Globus pallidus (tissue), 1 donor: ENCODE data around the gene MYOCOS.
"Not testable (repeated sequence)": the region's sequence is repeated elsewhere in the genome, so short reads cannot be mapped to it uniquely, and the experiment has no call there.

Experiments used
- DNase-seq: peaks from one replicate; pipeline ENCODE4 v3.0.0-alpha.2; 2015; ENCODE audit warnings: low spot score

MYOCOS gene

DNA sequence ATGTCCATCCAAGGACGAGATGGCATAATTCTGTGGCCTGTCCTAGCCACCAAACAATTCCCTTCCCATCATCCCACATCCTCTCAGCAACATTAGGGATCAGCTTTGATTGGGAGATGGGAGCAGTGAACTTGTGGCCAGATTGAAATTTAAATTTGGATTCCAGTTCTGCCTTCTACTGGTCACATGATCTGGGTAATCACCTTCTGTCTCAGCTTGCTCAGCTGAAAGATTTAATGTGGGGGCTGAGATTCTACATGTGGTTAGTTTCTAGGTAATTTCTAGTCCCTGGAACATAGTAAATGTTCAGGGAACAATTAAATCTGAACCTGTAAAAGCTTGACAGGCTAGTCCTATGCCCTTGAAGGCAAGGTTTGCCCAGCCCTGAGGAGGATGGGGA lies 3.2 kb downstream of the MYOCOS start:
- DNase-seq: no peak

DNA sequence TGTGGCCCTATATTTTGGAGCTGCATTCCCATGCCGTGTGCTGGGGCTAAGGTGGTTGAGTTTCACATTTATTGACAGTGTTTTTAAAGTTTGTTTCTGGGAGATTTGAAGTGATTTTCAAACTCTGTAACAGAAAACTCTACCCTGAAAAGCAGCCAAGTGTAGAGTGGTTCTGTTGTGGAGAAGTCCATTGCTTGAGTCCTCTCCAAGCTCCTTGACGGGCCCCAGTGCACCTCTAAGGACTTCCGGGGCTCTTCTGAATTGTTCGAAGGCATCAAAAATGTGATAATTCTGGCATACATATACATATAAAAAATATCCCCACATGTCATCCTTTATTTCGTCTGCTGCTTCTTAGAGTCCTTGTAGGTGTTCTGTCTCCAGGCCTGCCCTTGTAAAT lies 5.0 kb downstream of the MYOCOS start:
- no peak for DNase-seq

DNA sequence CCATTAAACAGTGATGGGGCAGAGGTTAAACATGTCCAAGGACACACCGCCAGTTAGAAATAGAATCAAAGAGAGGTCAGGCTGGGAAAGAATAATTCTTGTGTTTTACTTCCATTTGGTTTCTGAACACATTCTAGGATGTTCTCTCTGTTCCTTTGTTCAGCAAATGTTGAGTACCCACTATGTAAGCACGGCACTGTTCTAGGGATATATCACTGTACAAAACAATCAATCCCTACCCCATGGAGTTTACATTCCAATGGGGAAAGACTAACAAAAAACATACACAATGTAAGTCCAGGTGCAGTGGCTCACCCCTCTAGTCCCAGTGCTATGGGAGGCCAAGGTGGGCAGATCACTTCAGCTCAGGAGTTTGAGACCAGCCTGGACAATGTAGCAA lies 6.2 kb downstream of the MYOCOS start:
- DNase-seq: no peak

DNA sequence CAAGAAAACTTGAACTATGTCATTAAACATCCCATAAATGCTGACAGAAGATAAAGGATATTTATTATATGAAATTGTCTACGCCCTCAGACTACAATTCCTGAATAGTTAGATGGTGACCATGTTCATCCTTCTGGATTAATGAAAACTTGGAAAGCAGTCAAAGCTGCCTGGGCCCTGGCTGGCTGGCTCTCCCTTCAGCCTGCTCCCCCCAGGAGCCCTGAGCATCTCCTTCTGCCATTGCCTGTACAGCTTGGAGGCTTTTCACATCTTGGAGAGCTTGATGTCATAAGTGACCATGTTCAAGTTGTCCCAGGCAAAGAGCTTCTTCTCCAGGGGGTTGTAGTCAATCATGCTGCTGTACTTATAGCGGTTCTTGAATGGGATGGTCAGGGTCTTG lies 13.6 kb downstream of the MYOCOS start:
- no peak for DNase-seq

DNA sequence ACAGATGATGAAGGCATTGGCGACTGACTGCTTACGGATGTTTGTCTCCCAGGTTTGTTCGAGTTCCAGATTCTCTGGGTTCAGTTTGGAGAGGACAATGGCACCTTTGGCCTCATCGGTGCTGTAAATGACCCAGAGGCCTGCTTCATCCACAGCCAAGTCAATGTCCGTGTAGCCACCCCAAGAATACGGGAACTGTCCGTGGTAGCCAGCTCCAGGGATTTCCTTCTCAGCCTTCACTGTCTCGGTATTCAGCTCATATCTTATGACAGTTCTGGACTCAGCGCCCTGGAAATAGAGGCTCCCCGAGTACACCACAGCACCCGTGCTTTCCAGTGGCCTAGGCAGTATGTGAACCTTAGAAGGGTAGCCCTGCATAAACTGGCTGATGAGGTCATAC lies 14.1 kb downstream of the MYOCOS start:
- DNase-seq: no peak

DNA sequence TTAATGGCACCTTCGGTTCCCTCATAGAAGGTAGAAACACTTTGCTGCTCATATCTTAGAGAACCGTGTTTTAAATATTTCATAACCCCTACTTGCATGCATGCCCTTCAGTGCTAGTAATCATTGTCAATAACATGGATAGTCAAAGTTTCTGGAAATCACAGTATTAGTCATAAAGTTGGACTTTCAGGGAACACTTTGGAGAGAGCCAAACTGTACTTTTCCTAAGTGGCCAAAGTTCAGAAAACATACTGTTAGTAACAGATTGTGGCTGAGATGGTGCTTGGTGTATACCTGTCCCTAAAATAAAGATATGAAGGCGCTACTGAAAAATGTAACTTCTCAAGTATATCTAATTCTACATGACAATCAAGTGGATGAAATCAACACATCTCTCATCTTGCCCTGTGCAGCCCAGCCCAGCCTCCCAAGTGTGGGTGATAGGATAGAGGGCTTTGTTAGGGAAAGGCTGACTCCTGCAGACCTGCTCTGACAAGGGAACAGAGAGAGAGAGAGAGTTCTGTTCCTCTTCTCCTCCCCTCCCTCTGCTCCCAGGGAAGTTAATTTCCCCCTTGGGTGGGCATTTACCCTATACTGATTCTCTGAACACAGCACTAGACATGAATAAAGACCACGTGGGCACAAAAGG lies 16.0 kb downstream of the MYOCOS start:
- DNase-seq: no peak

DNA sequence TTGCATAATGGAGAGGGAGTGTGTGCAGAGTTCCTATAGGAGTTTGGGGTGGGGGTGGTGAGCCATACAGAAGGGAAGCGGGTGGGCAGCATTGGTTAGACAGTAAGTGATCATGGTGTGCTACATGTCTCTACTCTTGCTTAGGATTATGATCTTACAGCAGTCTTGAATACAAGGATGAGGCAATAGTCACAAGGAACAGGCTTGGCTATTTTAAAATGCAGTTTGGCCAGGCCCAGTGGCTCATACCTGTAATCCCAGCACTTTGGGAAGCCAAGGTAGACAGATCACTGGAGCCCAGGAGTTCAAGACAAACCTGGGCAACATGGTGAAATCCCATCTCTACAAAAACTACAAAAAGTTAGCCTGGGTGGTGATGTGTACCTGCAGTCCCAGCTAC lies 18.2 kb downstream of the MYOCOS start:
- DNase-seq: no peak

DNA sequence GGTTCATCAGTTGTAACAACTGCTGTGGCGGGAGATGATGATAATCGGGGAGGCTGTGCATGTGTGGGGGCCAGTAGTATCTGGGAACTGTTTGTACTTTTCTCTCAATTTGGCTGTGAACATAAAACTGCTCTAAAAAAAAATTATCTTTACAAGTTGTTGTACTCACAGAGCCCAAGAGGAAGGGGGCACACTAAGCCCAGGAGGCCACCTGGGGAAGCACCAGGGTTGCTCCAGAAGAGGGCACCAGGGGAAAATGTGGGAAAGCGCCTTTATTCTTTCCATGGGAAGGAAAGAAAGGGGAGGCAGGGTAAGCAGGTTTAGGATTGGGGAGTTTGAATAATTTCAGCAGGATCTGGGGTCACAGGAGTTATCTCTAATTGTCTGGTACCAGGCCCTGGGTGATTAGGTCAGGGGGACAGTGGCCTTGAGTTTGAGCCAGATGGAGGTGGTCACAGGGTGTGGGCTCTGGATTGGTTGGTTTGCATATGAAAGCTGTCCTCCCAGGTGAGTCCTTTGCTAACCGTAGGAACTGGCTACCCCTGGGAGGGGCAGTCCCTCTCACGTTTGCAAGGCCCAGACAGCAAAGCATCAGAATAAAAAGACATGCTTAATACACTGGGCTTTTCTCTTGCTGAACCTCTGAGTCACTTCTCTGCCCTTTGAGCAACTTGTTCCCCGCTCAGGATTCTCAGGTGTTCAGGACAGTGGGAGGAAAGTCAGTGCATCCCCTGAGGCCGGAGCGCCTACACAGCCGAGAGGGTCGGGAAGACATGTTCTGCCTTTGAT lies 19.2 kb downstream of the MYOCOS start:
- DNase-seq: no peak

DNA sequence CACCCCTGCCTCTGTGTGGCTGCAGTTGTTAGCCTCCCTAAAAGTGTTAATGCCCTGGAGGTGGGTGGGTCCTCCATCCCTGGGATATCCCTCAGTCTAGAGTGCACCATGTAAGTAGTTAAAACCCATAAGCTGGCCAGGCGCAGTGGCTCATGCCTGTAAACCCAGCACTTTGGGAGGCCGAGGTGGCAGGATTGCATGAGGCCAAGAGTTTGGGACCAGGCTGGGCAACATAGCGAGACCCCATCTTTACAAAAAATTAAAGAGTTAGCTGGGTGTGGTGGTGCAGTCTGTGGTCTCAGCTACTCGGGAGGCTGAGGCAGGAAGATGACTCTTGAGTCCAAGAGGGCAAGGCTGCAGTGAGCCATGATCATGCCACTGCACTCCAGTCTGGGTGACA lies 20.2 kb downstream of the MYOCOS start:
- no peak for DNase-seq

DNA sequence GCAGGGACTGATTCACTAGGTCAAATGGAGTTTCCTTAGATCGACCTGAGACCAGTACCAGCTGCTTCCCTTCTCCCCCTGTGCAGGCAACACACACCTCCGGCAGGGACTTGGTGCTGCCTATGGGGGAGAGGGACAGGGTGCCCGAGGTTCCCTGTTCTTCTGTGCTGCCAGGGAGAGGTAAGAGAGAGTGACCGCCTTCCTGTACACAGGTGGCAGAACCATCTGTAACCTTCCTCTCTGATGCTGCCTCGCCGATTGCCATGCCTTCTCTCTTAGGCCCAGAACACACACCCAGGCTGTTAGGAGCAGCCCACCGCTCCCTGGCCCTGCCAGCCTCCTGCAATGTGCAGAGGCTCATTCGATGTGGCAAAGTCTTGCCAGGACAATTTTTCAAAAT lies 21.1 kb downstream of the MYOCOS start:
- no peak for DNase-seq

DNA sequence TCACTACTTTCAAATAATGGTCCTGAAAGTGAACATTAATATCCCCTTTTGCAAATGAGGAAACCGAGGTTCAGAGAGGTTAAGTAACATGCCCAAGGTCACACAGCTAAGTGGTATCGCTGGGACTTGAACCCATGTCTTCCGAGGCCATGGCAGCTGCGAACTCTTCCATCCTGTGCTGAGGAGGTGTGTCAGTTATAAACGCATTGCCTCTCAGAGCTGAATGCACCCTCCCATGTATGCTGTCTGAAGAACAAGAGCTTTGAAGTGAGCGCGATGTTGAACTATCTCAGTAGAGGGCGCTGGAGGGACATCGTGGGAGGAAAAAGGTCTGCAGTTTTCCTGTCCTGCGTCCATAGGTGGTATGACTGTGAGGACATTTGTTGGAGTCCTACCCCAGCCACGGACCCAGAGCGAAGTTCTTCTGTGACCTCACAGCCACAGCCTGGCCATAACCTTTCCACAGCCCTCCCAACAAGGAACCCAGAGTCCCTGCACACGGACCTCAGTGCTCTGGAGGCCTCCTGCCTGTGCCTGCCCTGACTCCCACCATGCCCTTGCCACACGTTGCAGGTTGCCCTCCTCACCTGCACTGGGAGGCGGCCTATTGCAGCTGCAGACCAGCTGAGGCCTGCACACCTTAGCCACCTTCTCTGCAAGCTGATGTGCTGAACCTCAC lies 22.9 kb downstream of the MYOCOS start:
- peak; percentile 70 for DNase-seq

DNA sequence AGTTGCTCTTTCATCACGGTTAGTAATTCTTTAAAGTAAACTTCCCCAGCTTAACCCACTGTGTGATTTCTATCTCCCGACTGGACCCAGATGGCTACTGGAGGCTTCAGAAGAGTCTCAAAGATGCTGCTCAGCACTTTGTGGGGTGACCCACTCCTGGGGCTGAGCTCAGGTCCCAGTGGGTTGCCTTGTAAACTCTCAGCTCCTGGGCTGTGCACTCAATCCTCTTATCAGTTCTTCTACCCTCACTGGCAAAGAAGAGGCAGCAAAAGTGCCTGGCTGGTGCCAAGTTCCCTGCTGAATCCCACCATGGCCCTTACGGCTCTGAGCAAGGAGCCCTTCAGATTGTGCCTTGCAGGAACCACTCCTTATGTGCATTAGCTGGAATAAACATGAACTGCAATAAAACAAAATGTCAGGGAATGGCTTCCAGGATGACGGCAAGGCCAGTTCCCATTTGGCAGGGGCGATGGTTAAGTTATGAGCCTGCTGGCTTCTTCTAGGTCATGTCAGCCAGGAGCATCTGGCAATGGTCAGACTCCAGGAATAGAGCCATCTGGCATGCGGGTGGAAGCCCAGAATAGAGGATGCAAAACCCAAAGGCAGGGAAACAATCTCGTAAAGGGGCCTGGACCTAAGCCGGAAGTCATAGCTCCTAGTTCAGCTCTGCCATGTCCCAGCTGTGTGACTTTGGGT lies 23.7 kb downstream of the MYOCOS start:
- peak; percentile 59 for DNase-seq

DNA sequence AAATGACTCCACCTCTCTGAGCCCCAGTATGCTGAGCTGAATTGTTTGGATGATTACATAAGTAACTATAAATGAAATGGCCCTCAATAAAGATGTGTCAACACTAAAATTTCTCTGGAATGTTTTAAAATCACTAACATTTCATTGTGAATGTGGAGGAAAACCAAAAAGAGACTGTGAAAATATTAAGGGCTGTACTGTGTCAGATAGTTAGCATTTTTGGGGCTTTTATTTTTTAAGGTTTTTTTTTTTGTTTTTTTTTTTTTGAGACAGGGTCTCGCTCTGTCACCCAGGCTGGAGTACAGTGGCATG lies 24.2 kb downstream of the MYOCOS start:
- no peak for DNase-seq

DNA sequence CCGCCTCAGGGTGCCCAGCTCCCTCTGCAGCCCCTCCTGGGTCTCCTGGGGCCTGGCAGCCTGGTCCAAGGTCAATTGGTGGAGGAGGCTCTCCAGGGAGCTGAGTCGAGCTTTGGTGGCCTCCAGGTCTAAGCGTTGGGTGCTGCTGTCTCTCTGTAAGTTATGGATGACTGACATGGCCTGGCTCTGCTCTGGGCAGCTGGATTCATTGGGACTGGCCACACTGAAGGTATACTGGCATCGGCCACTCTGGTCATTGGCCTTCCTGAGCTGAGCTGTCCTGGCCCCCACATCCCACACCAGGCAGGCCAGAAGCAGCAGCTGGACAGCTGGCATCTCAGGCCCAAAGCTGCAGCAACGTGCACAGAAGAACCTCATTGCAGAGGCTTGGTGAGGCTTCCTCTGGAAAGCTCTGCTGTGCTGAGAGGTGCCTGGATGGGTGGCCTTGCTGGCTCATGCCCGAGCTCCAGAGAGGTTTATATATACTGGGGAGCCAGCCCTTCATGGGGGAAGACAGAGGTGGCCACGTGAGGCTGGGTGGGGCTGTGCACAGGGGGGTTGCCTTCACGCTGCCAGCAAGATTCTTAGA lies 30.3 kb downstream of the MYOCOS start, which contains the start of gene MYOC:
Gene MYOC (minus strand): TSS at position 455 of the 589 bp plus-strand sequence. CDS start 77 bp downstream, at position 378.
- DNase-seq: no peak

DNA sequence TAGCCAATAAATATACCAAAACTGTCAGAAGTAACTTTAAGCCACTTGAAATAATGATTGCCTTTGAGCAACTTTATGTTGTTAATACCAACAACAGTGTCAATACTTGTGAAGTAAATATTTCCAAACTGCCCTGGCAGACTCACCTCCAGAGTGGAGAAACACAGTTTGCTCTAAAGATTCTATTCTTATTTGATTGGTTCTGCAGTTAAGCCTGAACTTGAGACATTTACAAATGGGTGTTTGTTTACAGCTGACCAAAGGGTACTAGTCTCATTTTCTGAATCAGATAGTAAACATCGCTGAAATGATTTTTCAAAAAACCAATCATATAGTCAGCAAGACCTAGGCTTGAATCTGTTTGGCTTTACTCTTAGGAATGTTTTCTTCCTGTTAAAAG lies 31.8 kb downstream of the MYOCOS start:
- DNase-seq: no peak

DNA sequence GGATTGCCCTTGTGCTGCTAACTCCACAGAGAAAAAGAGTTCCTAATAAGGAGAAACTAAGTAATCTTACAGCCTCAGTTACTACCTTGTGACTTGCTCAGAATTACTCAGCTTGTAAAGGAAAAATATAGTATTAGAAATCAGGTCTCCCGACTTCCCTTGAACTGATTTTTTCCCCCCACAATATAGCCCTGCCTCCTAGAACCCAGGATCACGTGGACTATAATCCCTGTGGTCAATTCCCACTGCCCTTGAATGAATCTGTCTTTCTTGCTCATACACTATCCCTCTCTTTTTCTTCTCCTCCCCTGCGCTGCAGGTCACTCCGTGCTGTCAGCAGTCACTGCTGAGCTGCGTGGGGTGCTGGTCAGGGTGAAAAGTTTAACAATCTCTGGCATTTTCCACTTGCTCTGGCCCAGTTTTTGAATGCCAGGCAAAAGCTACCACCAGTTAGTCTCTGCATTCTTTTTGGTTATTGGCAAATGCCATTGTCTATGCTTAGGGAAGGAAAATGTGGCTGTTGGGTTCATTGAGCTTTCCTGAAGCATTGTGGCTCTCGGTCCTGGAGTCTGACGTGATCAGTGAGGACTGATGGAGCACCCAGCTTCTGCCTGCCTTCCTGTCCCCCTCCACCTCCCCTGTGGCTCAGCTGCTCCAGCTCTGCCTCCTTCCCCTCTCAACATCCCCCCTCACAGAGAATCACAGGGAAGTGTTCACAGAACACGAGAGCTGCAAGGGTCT lies 32.3 kb downstream of the MYOCOS start:
- DNase-seq: no peak

DNA sequence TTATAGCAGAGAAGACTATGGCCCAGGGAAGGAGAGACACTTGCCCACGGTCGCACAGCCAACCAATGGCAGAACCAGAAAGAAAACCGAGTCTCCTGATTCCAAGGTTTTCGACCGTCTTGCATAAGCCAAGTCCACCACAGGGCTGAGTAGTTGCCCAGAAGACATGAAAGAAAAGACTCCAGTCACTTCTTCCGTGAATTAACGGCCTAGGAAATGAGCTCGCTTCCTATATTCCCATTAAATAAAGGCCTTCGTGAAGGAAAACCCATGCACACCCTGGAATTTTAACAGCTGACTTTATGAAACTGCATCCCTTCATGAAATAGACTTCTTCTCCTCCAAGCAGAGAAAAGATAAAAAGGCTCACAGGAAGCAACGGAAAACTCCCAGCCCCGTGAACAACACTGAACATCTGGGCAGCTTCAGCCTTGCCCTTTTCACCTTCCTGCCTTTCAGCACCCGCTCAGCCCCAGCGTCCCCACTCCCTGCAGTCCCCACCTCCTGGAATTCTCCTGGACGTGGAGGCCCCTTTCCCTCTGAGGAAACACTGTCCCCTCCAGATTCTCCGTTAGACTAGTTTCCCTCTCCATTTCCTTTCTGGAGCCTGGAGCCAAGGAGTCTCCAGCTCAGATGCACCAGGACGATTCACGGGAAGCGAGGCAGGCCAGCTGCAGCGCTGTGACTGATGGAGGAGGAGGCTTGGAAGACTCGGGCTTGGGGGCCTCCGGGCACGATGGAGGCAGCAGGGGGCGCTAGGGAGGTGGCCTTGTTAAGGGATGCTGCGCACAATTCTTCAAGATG lies 33.1 kb downstream of the MYOCOS start:
- DNase-seq: peak; percentile 40

DNA sequence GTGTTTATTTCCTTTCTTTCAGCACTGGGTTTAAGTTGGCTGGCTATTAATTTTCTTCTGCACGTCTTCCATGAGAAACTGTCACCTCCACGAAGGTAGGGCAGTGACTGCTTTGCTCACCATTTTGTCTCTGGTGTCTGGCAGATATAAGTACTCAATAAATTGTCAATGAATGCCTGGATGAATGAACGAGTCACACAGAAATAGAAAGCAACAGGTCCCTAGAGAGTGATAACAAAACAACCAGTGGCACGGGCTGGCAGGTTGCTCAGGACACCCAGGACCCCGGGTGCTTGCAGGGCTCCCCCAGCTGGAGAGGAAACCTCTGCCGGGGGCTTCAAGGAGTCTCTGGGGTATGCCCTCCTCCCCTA lies 33.7 kb downstream of the MYOCOS start:
- DNase-seq: no peak

DNA sequence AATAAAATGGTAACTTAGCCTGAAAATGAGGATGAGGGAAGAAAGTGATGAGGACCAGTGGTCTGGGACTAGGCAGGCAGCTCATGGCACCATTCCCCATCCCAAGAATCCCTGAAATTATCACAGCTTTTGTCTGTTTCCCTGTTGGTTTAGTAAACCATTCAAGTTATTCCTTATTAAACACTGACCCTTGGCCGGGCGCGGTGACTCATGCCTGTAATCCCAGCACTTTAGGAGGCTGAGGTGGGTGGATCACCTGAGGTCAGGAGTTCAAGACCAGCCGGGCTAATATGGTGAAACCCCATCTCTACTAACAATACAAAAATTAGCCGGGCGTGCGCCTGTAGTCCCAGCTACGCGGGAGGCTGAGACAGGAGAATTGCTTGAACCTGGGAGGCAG lies 34.2 kb downstream of the MYOCOS start:
- DNase-seq: not testable (repeated sequence)

DNA sequence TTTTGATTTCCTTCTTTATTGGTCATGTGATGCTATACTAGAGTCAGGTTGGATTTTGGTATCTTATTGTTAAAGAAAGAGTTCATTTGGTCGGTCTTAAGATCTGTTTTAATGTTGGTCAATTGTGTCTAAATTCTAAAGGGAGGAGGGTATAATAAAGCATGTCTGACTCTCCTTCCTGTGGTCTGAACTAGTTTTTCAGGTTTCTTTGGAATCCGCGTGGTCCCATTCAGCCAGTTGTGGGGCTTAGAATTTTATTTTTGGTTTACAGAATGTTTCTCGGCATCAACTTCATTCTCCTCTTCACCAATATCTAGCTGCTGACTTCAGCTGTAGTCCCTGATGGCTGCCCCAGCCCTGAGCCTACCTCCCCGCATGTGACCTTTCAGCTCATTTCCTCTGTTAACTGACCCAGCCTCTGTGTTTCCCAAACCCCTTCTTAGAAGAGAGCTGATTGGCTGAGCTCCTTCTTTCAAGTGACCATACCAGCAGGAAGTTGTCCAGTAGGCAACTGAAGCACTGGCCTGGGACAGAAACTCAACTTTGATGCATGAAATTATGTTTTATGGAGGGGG lies 39.1 kb downstream of the MYOCOS start:
- DNase-seq: no peak
